GM19023 (cell line): ENCODE measurements around the gene TPSB2.

Source experiments
- ATAC-seq: cut with Tn5 transposase; IDR thresholded peaks from one replicate; pipeline ENCODE4 v1.9.1; 2021; ENCODE audit warnings: mild to moderate bottlenecking, moderate library complexity; ENCODE audit not compliant: unreplicated experiment

TPSB2 gene

GRCh38 chr16:1221628-1222552, 8.1 kb downstream of the TPSB2 start:
- no peak for ATAC-seq

GRCh38 chr16:1220841-1221627, 8.9 kb downstream of the TPSB2 start:
- ATAC-seq: no peak

GRCh38 chr16:1220098-1220728, 9.8 kb downstream of the TPSB2 start:
- ATAC-seq: no peak

- ATAC-seq: no peak
These were observed 10.9 kb downstream of the TPSB2 start for GRCh38 chr16:1218930-1219611.

- no peak for ATAC-seq
These were observed 11.7 kb downstream of the TPSB2 start for GRCh38 chr16:1218061-1218929.

- ATAC-seq: no peak
These were observed 12.5 kb downstream of the TPSB2 start for GRCh38 chr16:1217526-1217925.

- ATAC-seq: no peak
These were observed 13.1 kb downstream of the TPSB2 start for GRCh38 chr16:1216681-1217400.

GRCh38 chr16:1216296-1216619, 13.7 kb downstream of the TPSB2 start:
- ATAC-seq: no peak

GRCh38 chr16:1215574-1216295, 14.2 kb downstream of the TPSB2 start:
- no peak for ATAC-seq

- ATAC-seq: no peak
These were observed 15.3 kb downstream of the TPSB2 start for GRCh38 chr16:1214719-1215118.

- ATAC-seq: no peak
These were observed 16.1 kb downstream of the TPSB2 start for GRCh38 chr16:1213796-1214372.

GRCh38 chr16:1213231-1213630, 16.8 kb downstream of the TPSB2 start:
- ATAC-seq: no peak

GRCh38 chr16:1212616-1213194, 17.3 kb downstream of the TPSB2 start:
- no peak for ATAC-seq

- ATAC-seq: no peak
These were observed 18.3 kb downstream of the TPSB2 start for GRCh38 chr16:1211451-1212268.

GRCh38 chr16:1210461-1210860, 19.5 kb downstream of the TPSB2 start:
- no peak for ATAC-seq

GRCh38 chr16:1209081-1209480, 20.9 kb downstream of the TPSB2 start:
- ATAC-seq: no peak

GRCh38 chr16:1208239-1208830, 21.6 kb downstream of the TPSB2 start:
- no peak for ATAC-seq
